Fibroblast of lung (primary cell): ENCODE results near the gene ABLIM2.

Source experiments
- CTCF ChIP-seq, 2 donors: IDR thresholded peaks in 1 of 2; conservative IDR thresholded peaks in 1 of 2; 1 replicate in 1 of 2; 2 replicates in 1 of 2; pipeline ENCODE4 v1.5.1; 2011 to 2012; ENCODE audit warnings: low read length in 2 of 2, control low read depth in 1 of 2, inconsistent platforms in 1 of 2, low read depth in 1 of 2, mild to moderate bottlenecking in 1 of 2
- EZH2 ChIP-seq: IDR thresholded peaks from 2 replicates; pipeline ENCODE4 v1.5.1; 2012; ENCODE audit warnings: low read length, control low read depth, mild to moderate bottlenecking; ENCODE audit errors: missing control alignments

GRCh38 chr4:8001564-8002355 lies 156.9 kb downstream of the ABLIM2 start:
- no peak for TF ChIP-seq CTCF (conservative IDR thresholded peaks at IDR 0.05 in 1 of 2, IDR thresholded peaks at IDR 0.05 in 1 of 2; ENCODE audit: low read depth in 1 of 2, low read length in 2 of 2)
- TF ChIP-seq EZH2 = no peak
